HG02885 (cell line): ENCODE data around the gene FAT1.

Experiments
- ATAC-seq: cut with Tn5 transposase; IDR thresholded peaks from one replicate; pipeline ENCODE4 v1.9.1; 2021; ENCODE audit warnings: mild to moderate bottlenecking; ENCODE audit not compliant: unreplicated experiment, poor library complexity

The FAT1 gene

DNA sequence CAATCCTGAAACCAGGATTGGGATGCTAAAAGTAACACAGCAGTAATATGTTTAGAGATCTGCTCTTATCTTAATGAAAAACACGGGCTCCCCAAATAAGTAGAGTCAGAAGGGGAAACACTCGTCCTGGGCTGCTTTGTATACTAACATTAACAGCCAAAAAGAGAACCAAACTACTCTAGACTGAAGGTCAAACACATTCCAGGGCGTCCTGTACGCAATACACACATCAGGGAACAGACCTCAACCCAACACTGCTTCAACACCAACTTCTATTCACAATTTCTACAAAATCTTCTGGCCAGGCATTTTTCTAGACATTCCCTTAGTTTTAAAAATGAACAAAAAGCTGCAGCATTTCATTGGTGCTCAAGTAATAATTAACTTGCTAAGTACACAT lies 21.4 kb downstream of the FAT1 start:
- ATAC-seq: no peak

GRCh38 chr4:186701788-186702187 lies 21.9 kb downstream of the FAT1 start:
- no peak for ATAC-seq

DNA sequence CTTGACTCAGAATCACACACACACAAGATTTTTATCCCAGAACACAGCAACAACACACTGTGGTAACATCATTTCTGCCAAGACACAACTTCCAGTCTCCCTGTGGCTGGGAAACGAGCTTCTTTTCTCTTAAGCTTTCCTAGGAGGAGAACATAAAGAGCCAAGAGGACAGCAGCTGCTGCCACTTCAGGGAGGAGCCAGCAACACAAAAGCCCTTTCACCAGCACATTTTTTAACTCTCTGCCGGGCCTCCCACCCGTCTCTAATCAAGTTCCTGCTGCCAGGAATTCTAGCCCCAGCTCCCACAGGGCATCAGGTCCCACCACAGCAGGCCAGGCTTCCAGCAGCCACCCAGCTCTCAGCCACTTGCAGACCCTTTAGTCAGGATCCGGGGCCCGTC lies 22.4 kb downstream of the FAT1 start:
- ATAC-seq: no peak

DNA sequence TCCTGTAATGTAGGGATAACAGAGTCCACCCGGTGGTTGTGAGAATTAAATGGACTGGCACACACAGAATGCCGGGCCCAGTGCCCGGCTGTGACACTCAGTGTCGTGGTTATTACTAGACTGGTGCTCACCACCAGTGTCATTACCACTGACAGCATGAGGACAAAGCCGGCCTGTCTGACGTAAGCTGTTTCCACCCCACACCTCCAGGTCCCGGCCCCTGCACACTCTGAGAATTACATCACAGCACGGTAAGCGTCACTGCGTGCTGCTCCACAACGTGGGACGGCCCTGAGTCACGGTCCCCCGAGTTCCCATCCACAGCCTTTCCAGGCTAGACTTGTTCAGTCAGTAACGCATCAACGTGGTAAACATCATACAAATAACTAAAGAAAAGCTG lies 22.9 kb downstream of the FAT1 start:
- ATAC-seq: no peak

- no peak for ATAC-seq
Measured at GRCh38 chr4:186699881-186700397, 23.7 kb downstream of the FAT1 start.

- ATAC-seq: no peak
Measured at GRCh38 chr4:186699298-186699697, 24.4 kb downstream of the FAT1 start.

GRCh38 chr4:186698525-186698924 lies 25.1 kb downstream of the FAT1 start:
- no peak for ATAC-seq

GRCh38 chr4:186698028-186698427 lies 25.6 kb downstream of the FAT1 start:
- no peak for ATAC-seq

DNA sequence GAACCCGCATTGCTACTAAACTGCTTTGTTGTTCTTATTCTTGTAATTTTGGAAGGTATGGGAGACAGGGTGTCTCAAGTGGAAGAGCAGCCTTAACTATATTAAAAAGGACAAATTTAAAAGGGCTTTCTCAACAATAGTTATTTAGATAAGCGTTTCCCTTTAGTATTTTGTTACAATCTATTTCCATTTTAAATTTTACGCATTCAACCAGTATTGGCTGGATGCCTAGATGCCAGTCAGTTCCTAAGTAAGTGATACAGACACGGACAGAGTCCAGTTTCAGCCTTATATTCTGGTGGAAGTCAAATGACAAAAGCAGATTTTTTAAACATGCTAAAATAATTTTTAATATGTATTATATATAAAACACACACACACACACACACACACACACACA lies 28.3 kb downstream of the FAT1 start:
- no peak for ATAC-seq

DNA sequence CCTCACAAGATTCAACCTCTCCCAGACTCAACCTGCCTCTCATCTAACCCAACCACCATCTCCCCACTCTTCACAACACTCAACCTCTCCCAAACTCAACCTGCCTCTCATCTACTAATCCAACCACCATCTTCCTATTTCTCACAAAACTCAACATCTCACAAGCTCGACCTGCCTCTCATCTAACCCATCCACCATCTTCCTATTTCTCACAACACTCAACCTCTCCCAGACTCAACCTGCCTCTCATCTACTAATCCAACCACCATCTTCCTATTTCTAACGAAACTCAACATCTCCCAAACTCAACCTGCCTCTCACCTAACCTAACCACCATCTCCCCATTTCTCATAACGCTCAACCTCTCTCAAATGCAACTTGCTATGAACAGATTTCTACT lies 29.8 kb downstream of the FAT1 start:
- no peak for ATAC-seq

- no peak for ATAC-seq
Measured at GRCh38 chr4:186693159-186693815, 30.4 kb downstream of the FAT1 start.

DNA sequence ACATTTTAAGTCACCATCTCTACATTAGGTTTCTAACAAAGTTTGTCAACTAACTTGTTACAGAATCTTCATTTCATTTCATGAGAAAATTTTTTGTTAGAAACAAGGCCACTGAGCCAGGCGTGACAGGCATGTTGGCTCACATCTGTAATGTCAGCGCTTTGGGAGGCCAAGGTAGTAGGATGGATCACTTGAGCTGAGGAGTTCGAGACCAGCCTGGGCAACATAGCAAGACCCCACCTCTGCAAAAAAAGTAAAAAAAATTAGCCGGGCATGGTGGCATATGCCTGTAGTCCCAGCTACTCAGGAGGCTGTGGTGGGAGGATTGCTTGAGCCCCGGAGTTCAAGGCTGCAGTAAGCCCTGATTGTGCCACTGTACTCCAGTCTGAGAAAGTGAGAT lies 32.3 kb downstream of the FAT1 start:
- no peak for ATAC-seq

GRCh38 chr4:186689476-186689875 lies 34.2 kb downstream of the FAT1 start:
- ATAC-seq: no peak

GRCh38 chr4:186688150-186688943 lies 35.3 kb downstream of the FAT1 start:
- no peak for ATAC-seq

GRCh38 chr4:186687265-186687664 lies 36.4 kb downstream of the FAT1 start:
- no peak for ATAC-seq

DNA sequence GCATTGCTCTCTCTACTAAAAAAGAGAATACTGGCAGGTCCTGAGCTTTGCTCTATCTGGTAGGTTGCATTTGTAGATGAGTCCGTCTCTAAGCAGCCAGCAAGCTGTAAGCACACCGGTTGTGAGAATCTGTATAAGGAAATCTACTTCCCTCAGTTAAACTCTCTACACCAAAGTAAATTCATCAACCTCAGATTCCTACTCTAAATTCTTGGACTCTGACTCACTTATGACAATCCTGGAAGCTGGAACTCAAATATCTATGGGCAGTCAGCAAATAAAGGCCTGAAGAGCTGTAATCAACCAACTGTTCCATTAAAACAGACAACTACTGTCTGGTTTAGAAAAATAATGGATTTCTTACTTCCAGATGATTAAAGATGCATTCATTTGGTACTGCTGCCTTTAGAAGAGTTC lies 37.9 kb downstream of the FAT1 start:
- no peak for ATAC-seq

DNA sequence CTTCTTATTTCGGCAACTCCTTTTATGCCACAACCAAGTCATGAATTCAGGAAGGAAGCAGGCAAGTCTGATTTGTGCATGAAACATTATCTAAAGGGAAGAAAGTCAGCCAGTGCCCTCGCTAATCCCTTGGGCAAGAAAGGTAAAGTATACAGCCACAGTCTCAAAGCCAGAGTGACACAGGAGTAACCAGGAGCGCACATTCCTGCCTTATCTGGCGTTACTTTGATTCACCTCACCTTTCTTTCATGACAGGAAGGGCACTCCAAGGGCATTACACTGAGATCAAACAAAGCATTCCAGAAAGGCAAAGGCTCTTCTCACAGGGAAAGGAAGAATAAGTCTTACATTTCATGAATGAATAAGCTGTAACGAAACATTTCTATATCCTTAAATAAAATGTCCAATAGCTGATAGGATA lies 38.8 kb downstream of the FAT1 start:
- no peak for ATAC-seq

DNA sequence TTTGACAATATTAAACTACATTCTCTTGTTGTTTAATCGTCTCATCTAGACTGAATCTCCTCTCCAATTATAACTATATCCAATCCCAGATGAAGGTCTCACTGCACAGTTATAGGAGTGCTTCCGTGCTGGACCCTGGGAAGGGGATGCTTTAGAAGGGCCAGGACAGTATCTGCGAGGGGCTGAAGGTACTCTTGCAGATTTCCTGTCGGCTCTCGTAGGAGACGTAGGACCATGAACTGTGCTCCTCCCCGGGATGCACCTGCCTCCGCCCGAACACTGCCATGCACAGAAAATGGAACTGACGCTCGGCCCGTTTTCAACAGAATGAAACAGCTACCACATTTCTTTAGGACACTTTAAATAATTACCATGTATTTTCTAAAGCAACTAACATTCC lies 39.4 kb downstream of the FAT1 start:
- no peak for ATAC-seq

GRCh38 chr4:186680641-186681040 lies 43.0 kb downstream of the FAT1 start:
- ATAC-seq: no peak

DNA sequence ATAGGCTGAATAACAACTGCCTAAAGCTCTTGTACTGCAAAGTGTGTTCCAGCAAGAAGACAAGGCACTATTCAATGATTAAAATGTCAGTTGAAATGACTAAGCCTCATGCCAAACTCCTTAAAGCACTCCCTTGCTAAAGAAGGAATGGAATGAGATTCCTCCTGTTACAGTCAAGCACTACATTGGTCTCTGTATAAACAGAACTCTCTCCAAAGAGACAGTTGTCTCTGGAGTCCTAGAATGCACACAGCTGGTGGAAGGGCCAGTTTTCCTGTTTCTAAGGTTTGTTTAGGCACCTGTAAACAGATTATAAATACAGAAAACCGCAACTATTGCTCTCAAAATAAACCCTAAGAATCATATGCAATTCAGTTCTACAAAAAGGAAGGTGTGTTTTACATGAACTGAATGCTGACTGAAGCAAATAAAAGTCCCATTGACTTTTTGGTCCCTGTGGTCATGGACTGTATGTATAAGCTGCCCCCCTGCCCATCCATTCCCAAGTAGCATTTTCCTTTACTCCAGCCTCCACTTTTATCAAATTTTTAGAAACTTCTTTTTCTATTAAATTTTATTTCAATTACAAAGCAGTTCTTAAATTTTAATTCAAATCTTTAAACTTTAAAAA lies 47.0 kb downstream of the FAT1 start:
- no peak for ATAC-seq

DNA sequence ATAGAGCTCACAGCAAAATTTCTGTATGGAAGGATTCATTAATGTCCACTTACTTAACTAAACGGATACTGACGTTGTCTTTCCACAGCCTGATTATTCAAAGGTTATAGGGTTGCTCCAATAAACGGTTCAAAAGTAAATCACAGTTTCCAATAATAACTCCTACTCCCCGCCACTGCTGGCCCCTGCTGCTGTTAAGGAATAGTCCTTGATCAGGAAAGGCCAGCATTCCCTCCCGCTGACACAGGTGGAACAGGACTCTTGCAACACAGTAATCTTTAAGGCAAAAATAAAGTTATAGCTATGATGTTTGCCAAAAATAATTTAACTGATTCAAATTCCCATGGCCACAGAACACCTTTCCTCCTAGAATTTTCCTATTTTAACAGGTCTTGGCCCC lies 53.9 kb downstream of the FAT1 start:
- no peak for ATAC-seq
